Parathyroid adenoma (tissue), 2 donors: ENCODE results near the gene RAB40C.

ENCODE experiments used
- H2AFZ ChIP-seq: fragments of 300-600 bp; sonication (generic); one replicate; pipeline ENCODE4 v1.7.0; 2017; ENCODE audit warnings: antibody characterized with exemption, mild to moderate bottlenecking
- H3K27ac ChIP-seq: fragments of 300-600 bp; sonication (generic); one replicate; pipeline ENCODE4 v1.7.0; 2017
- H3K27me3 ChIP-seq: fragments of 300-600 bp; sonication (generic); one replicate; pipeline ENCODE4 v1.7.0; 2017; ENCODE audit warnings: low read length; ENCODE audit not compliant: control insufficient read depth, insufficient read depth
- H3K36me3 ChIP-seq: fragments of 300-600 bp; sonication (generic); one replicate; pipeline ENCODE4 v1.7.0; 2017; ENCODE audit warnings: low read length; ENCODE audit not compliant: control insufficient read depth, insufficient read depth
- H3K4me1 ChIP-seq: fragments of 300-600 bp; sonication (generic); one replicate; pipeline ENCODE4 v1.7.0; 2017; ENCODE audit warnings: control low read depth
- H3K4me2 ChIP-seq: fragments of 300-600 bp; sonication (generic); one replicate; pipeline ENCODE4 v1.7.0; 2017; ENCODE audit warnings: low read length
- H3K4me3 ChIP-seq: fragments of 300-600 bp; sonication (generic); one replicate; pipeline ENCODE4 v1.7.0; 2017; ENCODE audit warnings: low read depth, low read length
- H3K79me2 ChIP-seq: fragments of 300-600 bp; sonication (generic); one replicate; pipeline ENCODE4 v1.7.0; 2017; ENCODE audit warnings: control low read depth
- H3K9ac ChIP-seq: fragments of 300-600 bp; sonication (generic); one replicate; pipeline ENCODE4 v1.7.0; 2017; ENCODE audit warnings: mild to moderate bottlenecking
- H3K9me3 ChIP-seq: fragments of 300-600 bp; sonication (generic); one replicate; pipeline ENCODE4 v1.7.0; 2017; ENCODE audit warnings: low read length; ENCODE audit not compliant: control insufficient read depth
- TF ChIP-seq, protein P1 (sequence below): fragments of 300-600 bp; sonication (generic); IDR thresholded peaks from one replicate; pipeline ENCODE4 v1.7.0; 2017; ENCODE audit warnings: antibody characterized with exemption, mild to moderate bottlenecking
- donor health status: primary hyperparathyroidism.

RAB40C gene

DNA sequence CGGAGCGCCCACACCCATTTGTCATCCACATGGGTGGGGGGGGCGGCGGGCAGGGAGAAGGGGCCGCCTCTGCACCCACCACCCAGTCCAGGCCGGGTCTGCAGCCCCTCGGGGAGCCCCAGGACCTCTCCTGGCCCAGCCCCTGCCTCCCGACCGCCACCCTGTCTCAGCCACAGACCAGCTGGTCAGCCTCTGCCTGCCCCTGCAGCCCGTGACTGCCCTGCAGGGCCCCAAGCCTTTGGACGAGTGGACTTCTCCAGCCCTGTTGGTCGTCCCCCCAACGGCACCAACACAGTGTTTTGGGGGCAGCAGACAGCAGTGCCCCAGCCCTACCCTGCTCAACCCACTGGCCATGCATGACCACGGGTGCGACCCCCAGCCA is 28.5 kb upstream of the RAB40C start:
- Histone ChIP-seq H3K27me3 (no peaks in the 10 kb centered on the region), H3K27ac (no peak overlapping the region)

DNA sequence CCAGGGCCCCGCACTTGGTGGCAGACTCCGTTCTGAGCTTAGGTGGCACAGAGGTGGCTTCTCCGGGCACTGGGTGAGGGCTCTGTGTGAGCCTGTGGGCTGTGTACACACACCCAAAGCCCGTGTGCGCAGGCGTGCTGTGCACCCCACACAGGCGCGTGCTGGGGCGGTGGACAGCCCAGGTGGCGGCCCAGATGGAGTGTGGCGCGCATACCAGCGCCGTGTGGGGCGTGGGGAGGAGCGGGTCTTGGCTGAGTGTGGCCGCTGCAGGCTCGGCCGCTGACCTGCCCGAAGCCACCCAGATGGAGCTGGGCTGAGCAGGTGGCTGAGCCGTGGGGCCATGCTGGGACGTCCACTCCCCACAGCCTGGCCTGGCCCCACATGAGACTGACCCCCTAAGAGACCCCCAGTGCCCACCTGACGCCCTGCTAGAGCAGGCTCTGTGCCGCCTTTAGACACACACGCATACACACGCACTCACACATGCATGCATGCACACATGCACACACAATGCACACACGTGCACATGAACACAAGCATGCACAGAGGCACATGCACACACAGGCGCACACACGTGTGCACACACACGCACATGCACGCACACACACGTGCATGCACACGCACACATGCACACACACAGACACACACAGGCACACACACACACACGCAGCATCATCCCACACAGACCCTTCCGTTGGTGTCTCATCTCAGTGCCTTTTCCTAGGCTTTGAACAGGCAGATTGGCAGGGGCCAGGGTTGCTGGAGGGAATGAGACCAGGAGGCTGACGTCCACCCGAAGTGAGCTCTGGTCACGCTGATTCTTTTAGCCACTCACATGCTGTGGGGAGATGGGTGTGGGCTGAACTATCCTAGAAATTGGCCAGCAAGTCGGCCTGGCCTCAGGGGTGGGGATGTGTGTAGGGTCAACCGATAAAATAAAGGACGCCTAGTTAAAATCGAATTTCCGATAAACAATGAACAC is 27.6 kb upstream of the RAB40C start:
- Histone ChIP-seq H3K27ac (no peak overlapping the region), H3K9me3 (no peaks in the 10 kb centered on the region), H3K36me3 (no peaks in the 10 kb centered on the region), H3K4me3 (no peak overlapping the region), H3K4me2 (no peak overlapping the region), H3K79me2 (no peaks in the 10 kb centered on the region), H3K4me1 (peaks cover 29% of the 10 kb centered on the region), H3K9ac (no peak overlapping the region), H3K27me3 (no peaks in the 10 kb centered on the region), H2AFZ (no peak overlapping the region)
- TF ChIP-seq, protein P1, sequence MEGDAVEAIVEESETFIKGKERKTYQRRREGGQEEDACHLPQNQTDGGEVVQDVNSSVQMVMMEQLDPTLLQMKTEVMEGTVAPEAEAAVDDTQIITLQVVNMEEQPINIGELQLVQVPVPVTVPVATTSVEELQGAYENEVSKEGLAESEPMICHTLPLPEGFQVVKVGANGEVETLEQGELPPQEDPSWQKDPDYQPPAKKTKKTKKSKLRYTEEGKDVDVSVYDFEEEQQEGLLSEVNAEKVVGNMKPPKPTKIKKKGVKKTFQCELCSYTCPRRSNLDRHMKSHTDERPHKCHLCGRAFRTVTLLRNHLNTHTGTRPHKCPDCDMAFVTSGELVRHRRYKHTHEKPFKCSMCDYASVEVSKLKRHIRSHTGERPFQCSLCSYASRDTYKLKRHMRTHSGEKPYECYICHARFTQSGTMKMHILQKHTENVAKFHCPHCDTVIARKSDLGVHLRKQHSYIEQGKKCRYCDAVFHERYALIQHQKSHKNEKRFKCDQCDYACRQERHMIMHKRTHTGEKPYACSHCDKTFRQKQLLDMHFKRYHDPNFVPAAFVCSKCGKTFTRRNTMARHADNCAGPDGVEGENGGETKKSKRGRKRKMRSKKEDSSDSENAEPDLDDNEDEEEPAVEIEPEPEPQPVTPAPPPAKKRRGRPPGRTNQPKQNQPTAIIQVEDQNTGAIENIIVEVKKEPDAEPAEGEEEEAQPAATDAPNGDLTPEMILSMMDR: no peak

More for the DNA sequence above, 28.5 kb upstream of the RAB40C start:
- Histone ChIP-seq H3K4me1 (peaks cover 23% of the 10 kb centered on the region), H3K9me3 (no peaks in the 10 kb centered on the region), H3K79me2 (no peaks in the 10 kb centered on the region), H3K36me3 (no peaks in the 10 kb centered on the region), H2AFZ (no peak overlapping the region), H3K9ac (no peak overlapping the region), H3K4me2 (no peak overlapping the region), H3K4me3 (no peak overlapping the region)
- TF ChIP-seq, protein P1: no peak

DNA sequence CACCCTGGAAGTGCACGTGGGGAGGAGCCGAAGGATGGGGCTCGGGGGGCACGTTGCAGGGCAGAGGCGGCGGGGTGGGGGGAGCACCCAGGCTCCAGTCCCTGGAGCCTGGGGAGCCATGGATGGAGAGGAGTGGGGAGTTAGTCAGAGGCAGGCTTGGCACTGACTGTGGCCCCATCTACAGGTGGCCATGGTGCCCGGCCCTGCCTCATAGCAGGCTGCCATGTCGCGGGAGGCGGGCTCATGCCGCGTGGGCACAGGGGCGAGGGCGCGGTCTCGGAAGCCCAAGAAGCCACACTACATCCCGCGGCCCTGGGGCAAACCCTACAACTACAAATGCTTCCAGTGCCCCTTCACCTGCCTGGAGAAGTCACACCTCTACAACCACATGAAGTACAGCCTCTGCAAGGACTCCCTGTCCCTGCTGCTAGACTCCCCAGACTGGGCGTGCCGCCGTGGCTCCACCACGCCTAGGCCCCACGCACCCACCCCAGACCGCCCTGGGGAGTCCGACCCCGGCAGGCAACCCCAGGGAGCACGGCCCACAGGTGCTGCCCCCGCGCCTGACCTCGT is 26.7 kb upstream of the RAB40C start:
- Histone ChIP-seq H3K27ac (no peak overlapping the region), H3K79me2 (no peaks in the 10 kb centered on the region), H3K27me3 (no peaks in the 10 kb centered on the region), H3K4me3 (no peak overlapping the region), H3K9ac (no peak overlapping the region), H3K9me3 (no peaks in the 10 kb centered on the region), H2AFZ (no peak overlapping the region), H3K4me2 (no peak overlapping the region), H3K4me1 (peaks cover 38% of the 10 kb centered on the region), H3K36me3 (no peaks in the 10 kb centered on the region)
- TF ChIP-seq, protein P1: no peak

DNA sequence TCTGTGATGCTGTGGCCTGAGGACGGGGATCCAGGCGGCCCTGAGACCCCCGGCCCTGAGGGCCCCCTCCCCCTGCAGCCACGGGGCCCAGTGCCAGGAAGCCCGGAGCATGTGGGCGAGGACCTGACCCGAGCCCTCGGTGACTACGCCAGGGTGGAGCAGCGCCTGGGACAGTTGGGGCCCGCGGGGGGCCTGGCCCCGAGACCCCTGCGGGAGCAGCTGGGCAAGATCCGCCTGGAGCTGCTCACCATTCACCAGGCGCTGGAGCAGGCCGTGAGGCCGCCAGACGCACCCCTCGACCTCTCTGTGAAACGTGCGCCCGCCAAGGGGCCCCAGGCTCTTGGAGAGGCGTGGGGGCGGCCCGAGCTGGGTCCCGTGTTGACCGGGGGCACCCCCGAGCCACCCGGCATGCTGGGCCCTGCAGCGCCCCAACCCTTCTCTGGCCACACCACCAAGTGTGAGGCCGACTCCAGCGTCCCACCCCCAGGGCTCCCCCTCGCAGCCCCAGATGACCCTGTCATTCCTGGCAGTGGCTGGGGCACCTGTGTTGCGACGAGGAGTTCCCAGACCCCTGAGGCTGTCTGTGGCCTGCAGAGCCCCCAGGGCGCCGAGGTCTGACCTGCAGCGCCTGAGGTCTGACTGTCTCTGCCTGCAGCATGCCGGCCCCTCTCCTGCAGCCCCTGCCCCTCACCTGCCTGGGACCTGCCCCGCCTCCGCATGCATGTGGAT is 25.0 kb upstream of the RAB40C start:
- H3K36me3 ChIP-seq: no peaks in the 10 kb centered on the region
- H3K4me3 ChIP-seq: peak overlapping the region; percentile 54
- peak overlapping the region; percentile 78 for H3K4me2 ChIP-seq
- peak overlapping the region; percentile 95 for H3K27ac ChIP-seq
- H3K27me3 ChIP-seq: no peaks in the 10 kb centered on the region
- peaks cover 45% of the 10 kb centered on the region for H3K4me1 ChIP-seq
- H2AFZ ChIP-seq: peak overlapping the region; percentile 75
- TF ChIP-seq, protein P1: no peak
- peak overlapping the region; percentile 63 for H3K9ac ChIP-seq
- no peaks in the 10 kb centered on the region for H3K9me3 ChIP-seq
- peaks cover 3% of the 10 kb centered on the region for H3K79me2 ChIP-seq
